ENCODE results near the gene SAFB. TPM values are rescaled to one million over a fixed set of nuclear protein-coding genes. Genes with fewer than 3 reads are reported as not detected.
A peak's percentile ranks its signal among the peaks of the same experiment; 100 is the strongest.

SAFB gene
- total RNA-seq, 2 donors from 2014 or later, result 173 to 183 TPM

DNA sequence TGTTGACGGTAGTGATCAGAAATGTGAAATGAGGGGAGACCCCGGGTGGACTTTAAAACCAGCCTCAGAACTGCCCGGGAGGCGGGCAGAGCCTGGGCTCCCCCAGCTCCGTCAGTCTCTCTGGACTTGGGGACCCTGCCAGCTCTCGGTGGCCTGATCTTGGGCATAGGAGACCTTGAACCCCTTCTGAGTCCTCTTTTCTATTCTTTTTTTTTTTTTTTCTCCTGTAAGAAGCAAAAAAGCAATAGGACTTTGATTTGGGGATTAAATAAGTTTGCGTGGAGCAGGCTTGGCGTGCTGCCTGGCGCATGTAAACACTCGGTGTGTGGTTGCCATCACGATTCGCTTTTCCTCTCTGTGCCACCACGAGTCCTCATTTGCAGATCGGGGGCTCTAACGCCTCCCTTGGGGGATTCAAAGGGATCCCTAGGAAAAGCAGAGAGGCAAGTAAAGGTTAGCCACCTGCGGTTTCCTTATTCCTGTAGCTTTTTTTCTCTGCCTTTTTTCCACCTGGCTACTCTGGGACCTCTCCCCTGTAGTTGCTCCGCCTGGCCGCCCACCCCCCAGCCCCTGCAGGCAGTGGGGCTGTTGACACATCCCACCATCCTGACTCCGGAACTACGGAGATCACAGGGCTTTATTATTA lies 1.3 kb downstream of the SAFB start:
- peaks cover 64% of the 10 kb centered on the region for H3K4me1 Mint-ChIP-seq
- peak overlapping the region; percentile 100 for H3K4me3 Mint-ChIP-seq
- peaks cover 6% of the 10 kb centered on the region for H3K36me3 Mint-ChIP-seq (ENCODE audit: low read depth)
- H3K27ac Mint-ChIP-seq, result peak overlapping the region; percentile 100
- no peaks in the 10 kb centered on the region for H3K27me3 Mint-ChIP-seq
- ATAC-seq, result no peak
- H3K9me3 ChIP-seq (ENCODE audit: control insufficient read depth, low read length, poor library complexity, severe bottlenecking), result no peaks in the 10 kb centered on the region
- no peak for DNase-seq

DNA sequence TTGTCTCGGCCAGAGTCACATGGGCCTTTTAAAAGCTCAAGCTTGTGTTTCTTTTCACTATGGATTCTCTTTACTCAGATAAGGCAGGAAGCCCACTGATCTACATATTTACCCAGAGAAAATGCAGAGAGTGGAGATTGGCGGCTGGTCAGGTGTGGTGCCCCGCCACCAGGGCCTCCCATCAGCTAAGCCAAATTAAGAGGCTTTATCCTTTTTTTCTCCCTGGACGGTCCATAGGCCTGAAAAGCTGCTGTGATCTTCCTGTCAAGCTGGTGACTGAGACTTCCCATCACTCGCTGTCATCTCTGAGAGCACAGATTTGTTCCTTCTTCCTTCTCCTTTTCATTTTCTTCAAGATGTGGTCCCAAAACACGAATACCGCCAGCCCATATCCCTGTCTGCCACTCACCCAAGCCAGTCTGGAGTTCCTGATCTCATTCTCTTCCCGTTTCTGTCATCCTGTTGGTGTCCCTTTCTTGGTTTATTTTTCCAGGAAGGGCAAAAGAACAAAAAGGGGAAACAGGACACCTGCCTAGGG lies 1.9 kb downstream of the SAFB start:
- Mint-ChIP-seq H3K27me3 (no peaks in the 10 kb centered on the region), H3K4me3 (peak overlapping the region; percentile 100), H3K36me3 (ENCODE audit: low read depth) (peaks cover 6% of the 10 kb centered on the region), H3K4me1 (peaks cover 62% of the 10 kb centered on the region), H3K27ac (peak overlapping the region; percentile 100)
- DNase-seq (no peak), ATAC-seq (no peak)
- no peaks in the 10 kb centered on the region for H3K9me3 ChIP-seq (ENCODE audit: control insufficient read depth, low read length, poor library complexity, severe bottlenecking)

DNA sequence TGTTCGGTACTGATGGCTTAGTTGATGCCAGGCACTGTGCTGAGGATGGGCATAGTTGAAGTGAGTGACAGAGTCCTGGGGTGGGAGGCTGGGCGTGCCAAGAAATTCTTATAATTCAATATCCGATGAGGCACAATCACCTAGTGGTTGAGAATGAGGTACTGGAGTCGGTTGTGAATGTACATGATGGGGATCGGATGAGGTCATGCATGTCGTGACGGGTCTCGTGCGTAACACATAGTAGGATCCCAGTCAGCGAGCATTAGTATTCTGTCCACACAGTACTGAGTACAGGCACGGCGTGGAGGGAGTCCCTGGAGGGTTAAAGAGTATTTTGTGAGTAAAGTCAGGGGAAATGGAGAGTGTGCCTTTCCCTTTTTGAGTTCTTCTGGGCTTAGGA lies 2.8 kb downstream of the SAFB start:
- H3K9me3 ChIP-seq (ENCODE audit: control insufficient read depth, low read length, poor library complexity, severe bottlenecking), result no peaks in the 10 kb centered on the region
- peaks cover 6% of the 10 kb centered on the region for H3K36me3 Mint-ChIP-seq (ENCODE audit: low read depth)
- DNase-seq (no peak), ATAC-seq (no peak)
- peak overlapping the region; percentile 100 for H3K27ac Mint-ChIP-seq
- no peaks in the 10 kb centered on the region for H3K27me3 Mint-ChIP-seq
- peak overlapping the region; percentile 100 for H3K4me3 Mint-ChIP-seq
- peaks cover 57% of the 10 kb centered on the region for H3K4me1 Mint-ChIP-seq

DNA sequence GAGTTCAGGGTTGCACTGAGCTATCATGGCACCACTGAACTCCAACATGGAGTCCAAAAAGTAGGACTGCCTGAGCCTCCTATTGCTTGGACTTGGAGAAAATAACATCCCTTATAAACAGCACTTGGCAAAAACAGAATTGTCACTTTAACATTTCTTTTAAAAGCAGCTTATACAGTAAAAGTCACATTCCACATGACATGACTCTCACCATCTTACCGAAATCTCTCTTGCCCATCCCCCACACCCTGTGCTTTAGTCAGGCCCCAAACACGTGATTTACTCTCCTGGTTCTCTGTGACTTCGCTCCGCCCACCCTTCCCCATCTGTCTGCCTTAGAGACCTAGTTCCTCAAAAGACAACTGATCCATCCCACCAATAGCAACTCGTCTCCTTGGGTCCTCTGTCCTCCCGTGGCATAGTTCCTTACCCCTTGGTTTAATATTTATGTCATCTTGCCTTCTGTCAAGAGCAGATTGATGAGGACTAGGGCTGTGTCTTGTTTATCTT lies 4.6 kb downstream of the SAFB start:
- no peak for DNase-seq
- no peak for ATAC-seq
- Mint-ChIP-seq H3K36me3 (ENCODE audit: low read depth) (peaks cover 6% of the 10 kb centered on the region), H3K4me1 (peaks cover 54% of the 10 kb centered on the region), H3K4me3 (no peak overlapping the region), H3K27me3 (no peaks in the 10 kb centered on the region), H3K27ac (peak overlapping the region; percentile 89)
- H3K9me3 ChIP-seq (ENCODE audit: control insufficient read depth, low read length, poor library complexity, severe bottlenecking), result no peaks in the 10 kb centered on the region

DNA sequence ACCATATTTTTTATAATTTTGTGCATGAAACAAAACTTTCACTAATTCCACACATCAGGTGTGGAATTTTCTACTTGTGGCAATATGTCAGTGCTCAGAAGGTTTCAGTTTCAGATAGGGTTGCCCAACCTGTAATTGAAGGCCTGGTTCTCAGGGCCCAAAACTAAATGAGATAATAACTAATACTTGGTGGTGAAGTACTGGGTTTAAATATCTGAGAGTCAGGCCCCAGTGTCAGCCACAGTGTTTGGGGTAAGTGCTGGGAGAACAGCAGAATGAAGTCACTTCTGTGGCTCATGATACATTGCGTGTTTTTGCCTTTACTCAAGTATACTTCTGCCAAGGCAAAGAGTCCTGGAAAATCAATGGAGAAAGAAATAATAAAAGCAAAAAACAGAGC lies 5.6 kb downstream of the SAFB start:
- H3K36me3 Mint-ChIP-seq (ENCODE audit: low read depth), result peaks cover 2% of the 10 kb centered on the region
- ATAC-seq (no peak), DNase-seq (no peak)
- peak overlapping the region; percentile 15 for H3K4me3 Mint-ChIP-seq
- H3K27ac Mint-ChIP-seq, result peak overlapping the region; percentile 89
- no peaks in the 10 kb centered on the region for H3K27me3 Mint-ChIP-seq
- H3K4me1 Mint-ChIP-seq, result peaks cover 54% of the 10 kb centered on the region
- H3K9me3 ChIP-seq (ENCODE audit: control insufficient read depth, low read length, poor library complexity, severe bottlenecking), result no peaks in the 10 kb centered on the region

DNA sequence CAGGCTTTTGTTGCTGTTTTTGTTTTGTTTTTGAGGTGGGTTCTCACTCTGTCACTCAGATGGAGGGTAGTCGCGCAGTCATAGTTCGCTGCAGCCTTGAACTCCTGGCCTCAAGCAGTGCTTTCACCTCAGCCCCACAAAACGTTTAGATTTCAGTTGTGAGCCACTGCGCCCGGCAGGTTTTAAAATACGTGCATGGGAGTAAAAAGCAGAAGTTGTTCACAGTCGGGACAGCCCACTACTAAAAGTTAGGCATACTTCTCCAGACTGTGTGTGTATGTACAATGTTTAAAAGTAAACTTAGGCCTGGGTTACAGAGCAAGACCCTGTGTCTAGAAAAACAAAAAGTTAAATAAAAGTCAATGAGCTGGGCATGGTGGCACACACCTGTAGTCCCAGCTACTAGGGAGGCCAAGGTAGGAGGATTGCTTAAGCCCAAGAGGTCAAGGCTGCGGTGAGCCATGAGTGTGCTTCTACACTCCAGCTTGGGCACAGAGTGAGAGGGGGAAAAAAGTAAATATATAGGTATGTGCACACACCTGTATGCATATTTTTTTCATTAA lies 6.1 kb downstream of the SAFB start:
- Mint-ChIP-seq H3K36me3 (ENCODE audit: low read depth) (peaks cover 2% of the 10 kb centered on the region), H3K4me1 (peaks cover 54% of the 10 kb centered on the region), H3K27ac (peak overlapping the region; percentile 89), H3K27me3 (no peaks in the 10 kb centered on the region), H3K4me3 (peak overlapping the region; percentile 25)
- peak; percentile 33 for ATAC-seq
- no peak for DNase-seq
- H3K9me3 ChIP-seq (ENCODE audit: control insufficient read depth, low read length, poor library complexity, severe bottlenecking), result no peaks in the 10 kb centered on the region

DNA sequence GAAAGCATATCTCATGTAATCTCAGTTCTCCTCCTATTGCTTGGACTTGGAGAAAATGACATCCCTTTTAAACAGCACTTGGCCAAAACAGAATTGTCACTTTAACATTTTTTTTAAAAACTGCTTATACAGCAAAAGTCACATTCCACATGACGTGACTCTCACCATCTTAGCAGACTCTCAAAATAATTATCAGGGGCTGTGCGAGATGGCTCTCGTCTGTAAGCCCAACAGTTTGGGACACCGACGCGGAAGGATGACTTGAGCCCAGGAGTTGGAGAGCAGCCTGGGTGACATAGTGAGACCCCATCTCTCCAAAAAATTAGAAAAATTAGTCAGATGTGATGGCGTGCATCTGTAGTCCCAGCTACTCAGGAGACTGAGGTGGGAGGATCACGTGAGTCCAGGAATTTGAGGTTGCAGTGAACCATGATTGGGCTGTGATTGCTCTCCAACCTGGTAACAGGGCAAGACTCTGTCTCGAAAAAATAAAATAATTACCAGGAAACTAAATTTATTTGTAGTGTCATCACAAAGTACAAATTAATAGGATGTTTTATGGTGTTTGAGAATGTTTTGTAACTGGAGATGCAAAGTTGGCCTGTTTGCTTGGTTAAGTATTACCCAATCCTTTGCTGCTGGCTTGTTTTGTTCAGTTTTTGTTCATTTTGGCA lies 8.8 kb downstream of the SAFB start:
- no peaks in the 10 kb centered on the region for H3K9me3 ChIP-seq (ENCODE audit: control insufficient read depth, low read length, poor library complexity, severe bottlenecking)
- ATAC-seq (no peak), DNase-seq (no peak)
- peak overlapping the region; percentile 19 for H3K4me3 Mint-ChIP-seq
- H3K27ac Mint-ChIP-seq, result peak overlapping the region; percentile 61
- H3K36me3 Mint-ChIP-seq (ENCODE audit: low read depth), result peaks cover 3% of the 10 kb centered on the region
- H3K27me3 Mint-ChIP-seq, result no peaks in the 10 kb centered on the region
- peaks cover 37% of the 10 kb centered on the region for H3K4me1 Mint-ChIP-seq

DNA sequence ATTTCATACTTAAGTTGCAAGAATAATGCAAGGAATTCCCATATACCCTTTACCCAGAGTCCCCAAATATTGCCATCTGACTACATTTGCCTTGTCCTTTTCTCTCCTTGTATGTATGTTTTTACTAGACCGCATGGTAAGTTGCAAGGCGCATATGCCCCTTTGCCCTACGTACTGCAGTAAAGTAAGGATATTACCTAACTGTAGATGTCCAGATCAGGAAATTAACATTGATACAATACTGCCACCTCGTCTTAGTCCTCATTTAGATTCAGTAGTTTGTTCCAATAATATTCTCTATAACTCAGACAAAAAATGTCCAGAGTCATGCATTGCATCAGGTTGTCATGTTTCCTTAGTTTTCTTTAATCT lies 9.3 kb downstream of the SAFB start:
- ATAC-seq, result no peak
- peak overlapping the region; percentile 45 for H3K4me3 Mint-ChIP-seq

DNA sequence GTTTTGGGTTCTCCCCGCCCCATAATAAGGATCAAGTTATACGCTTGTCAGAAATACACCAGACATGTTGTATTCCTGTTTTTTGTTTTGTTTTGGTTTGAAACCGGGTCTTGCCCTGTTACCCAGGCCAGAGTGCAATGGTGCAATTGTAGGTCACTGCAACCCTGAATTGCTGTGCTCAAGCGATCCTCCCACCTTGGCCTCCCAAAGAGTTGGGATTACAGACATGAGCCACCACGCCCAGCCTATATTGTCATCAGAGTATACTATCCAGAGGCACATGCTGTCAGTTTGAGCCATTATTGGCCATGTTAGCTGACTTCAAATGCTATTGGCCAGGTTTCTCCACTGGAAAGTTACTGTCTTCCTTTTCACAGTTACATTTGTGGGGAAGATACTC lies 9.8 kb downstream of the SAFB start:
- no peaks in the 10 kb centered on the region for H3K27me3 Mint-ChIP-seq
- DNase-seq, result no peak
- peaks cover 32% of the 10 kb centered on the region for H3K4me1 Mint-ChIP-seq
- H3K36me3 Mint-ChIP-seq (ENCODE audit: low read depth), result peaks cover 3% of the 10 kb centered on the region
- H3K9me3 ChIP-seq (ENCODE audit: control insufficient read depth, low read length, poor library complexity, severe bottlenecking), result no peaks in the 10 kb centered on the region
- no peak for ATAC-seq
- peak overlapping the region; percentile 61 for H3K27ac Mint-ChIP-seq
- no peak overlapping the region for H3K4me3 Mint-ChIP-seq

More for the DNA sequence above, 9.3 kb downstream of the SAFB start:
- DNase-seq, result no peak
- H3K4me1 Mint-ChIP-seq, result peaks cover 36% of the 10 kb centered on the region
- no peaks in the 10 kb centered on the region for H3K9me3 ChIP-seq (ENCODE audit: control insufficient read depth, low read length, poor library complexity, severe bottlenecking)
- peaks cover 3% of the 10 kb centered on the region for H3K36me3 Mint-ChIP-seq (ENCODE audit: low read depth)
- H3K27me3 Mint-ChIP-seq, result no peaks in the 10 kb centered on the region
- peak overlapping the region; percentile 61 for H3K27ac Mint-ChIP-seq

DNA sequence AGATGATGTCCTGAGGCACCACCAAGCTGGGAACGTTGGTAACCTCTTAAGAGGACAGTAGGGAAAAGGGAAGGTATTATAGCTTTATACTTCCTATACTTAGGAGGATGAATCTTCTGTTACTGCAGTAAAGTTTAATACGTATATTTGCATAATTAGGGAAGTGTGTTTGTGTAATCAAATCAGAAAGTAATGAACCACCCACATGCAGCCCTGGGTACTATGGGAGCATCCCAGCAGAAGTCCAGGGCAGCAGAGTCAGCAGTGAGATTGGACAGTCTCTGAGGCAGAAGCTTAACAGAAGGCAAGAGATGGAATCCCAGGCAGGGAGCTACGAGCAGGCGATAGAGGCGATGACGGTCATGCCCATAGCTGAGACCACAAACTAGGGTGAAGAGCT lies 12.5 kb downstream of the SAFB start:
- Mint-ChIP-seq H3K27ac (peak overlapping the region; percentile 68), H3K36me3 (ENCODE audit: low read depth) (peaks cover 3% of the 10 kb centered on the region), H3K4me1 (peaks cover 25% of the 10 kb centered on the region), H3K27me3 (no peaks in the 10 kb centered on the region), H3K4me3 (no peak overlapping the region)
- ATAC-seq, result no peak
- no peak for DNase-seq
- H3K9me3 ChIP-seq (ENCODE audit: control insufficient read depth, low read length, poor library complexity, severe bottlenecking), result no peaks in the 10 kb centered on the region

DNA sequence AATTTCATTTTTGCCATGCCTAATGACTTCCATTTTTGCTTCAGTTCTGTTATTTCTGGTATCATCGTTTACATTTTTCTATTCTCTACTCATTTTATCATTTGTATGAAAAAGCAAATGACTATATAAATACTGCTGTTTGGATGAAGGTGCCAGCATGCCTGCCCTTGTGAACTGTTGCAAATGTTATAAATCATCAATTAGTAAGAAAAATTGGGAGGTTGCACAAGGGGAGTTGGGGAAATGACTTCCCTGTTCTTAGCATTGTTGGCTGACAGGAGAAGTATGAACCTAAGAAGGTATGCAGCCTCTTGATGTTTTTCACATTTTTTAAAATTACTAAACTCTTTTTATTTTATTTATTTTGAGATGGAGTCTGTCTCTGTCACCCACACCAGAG lies 15.1 kb downstream of the SAFB start:
- Mint-ChIP-seq H3K27ac (no peak overlapping the region), H3K4me3 (no peak overlapping the region), H3K36me3 (ENCODE audit: low read depth) (peaks cover 8% of the 10 kb centered on the region), H3K27me3 (no peaks in the 10 kb centered on the region), H3K4me1 (peaks cover 18% of the 10 kb centered on the region)
- DNase-seq (no peak), ATAC-seq (no peak)
- no peaks in the 10 kb centered on the region for H3K9me3 ChIP-seq (ENCODE audit: control insufficient read depth, low read length, poor library complexity, severe bottlenecking)

DNA sequence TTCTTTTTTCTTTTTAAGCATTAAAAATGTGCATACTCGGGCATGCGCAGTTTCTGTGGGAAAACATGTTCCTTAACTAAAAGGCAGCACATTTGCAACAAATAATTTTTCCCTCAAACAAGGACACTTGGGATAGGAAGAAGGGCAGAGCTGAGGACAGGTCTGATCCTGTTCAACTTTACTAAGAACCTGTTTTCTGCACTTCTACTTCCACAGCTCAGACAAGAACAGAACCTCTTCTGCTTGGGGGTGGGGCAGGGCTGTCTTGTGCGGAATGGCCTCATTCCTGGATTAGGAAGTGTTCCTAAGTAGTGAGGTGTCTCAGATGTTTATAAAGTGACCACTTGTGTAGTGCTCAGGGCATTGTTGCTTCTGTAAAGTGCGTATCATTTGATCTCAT lies 18.3 kb downstream of the SAFB start:
- no peak overlapping the region for H3K4me3 Mint-ChIP-seq
- no peaks in the 10 kb centered on the region for H3K9me3 ChIP-seq (ENCODE audit: control insufficient read depth, low read length, poor library complexity, severe bottlenecking)
- H3K27me3 Mint-ChIP-seq, result no peaks in the 10 kb centered on the region
- peaks cover 5% of the 10 kb centered on the region for H3K36me3 Mint-ChIP-seq (ENCODE audit: low read depth)
- peaks cover 19% of the 10 kb centered on the region for H3K4me1 Mint-ChIP-seq
- DNase-seq (no peak), ATAC-seq (no peak)
- H3K27ac Mint-ChIP-seq, result no peak overlapping the region

DNA sequence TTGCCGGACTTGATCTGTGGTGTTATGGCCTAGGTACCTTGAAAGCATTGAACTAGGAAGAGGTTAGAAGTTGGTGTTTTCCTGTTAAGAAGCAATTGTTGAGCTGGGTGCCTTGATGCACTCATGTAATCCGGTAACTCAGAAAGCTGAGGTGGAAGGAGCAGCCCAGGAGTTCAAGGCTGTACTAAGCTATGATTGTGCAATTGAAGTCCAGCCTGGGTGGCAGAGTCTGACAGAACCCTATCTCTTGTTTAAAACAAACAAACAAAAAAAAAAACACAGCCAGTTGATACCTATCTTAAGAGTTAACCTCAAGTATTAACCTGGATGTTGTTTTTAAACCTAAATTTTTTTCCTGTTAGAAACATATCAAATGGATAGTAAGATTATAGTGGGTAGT lies 19.3 kb downstream of the SAFB start:
- DNase-seq, result no peak
- H3K4me3 Mint-ChIP-seq, result no peak overlapping the region
- H3K27ac Mint-ChIP-seq, result no peak overlapping the region
- no peak for ATAC-seq
- no peaks in the 10 kb centered on the region for H3K27me3 Mint-ChIP-seq
- H3K9me3 ChIP-seq (ENCODE audit: control insufficient read depth, low read length, poor library complexity, severe bottlenecking), result no peaks in the 10 kb centered on the region
- H3K4me1 Mint-ChIP-seq, result peaks cover 27% of the 10 kb centered on the region
- H3K36me3 Mint-ChIP-seq (ENCODE audit: low read depth), result peaks cover 10% of the 10 kb centered on the region

Measured in T-helper 17 cell (primary cell).